IMR-90 (cell line): ENCODE results near the gene NEK2. TPM values are rescaled to one million over a fixed set of nuclear protein-coding genes. Genes with fewer than 3 reads are reported as not detected.
A peak's percentile ranks its signal among the peaks of the same experiment; 100 is the strongest.

Experiments
- ATAC-seq: fragments of 200-7000 bp; cut with Tn5 transposase; 2 replicates; pipeline ENCODE4 v1.9.1; 2020; ENCODE audit warnings: low read depth, mild to moderate bottlenecking, moderate library complexity
- BruUV-seq: library from RNA; stranded (reverse); fragments of 400-500 nt; replicated peaks from 2 replicates; lab custom pipeline; 2021; lab: Mats Ljungman, UMichigan
- CTCF ChIA-PET: fragments of 300-600 bp; formaldehyde crosslinking; extraction: SDS; loops from one replicate; lab custom pipeline; 2021; ENCODE audit warnings: antibody characterized with exemption; lab: Yijun Ruan, JAX
- POLR2A ChIA-PET: fragments of 300-600 bp; sonication (Branson Sonifier 250); formaldehyde crosslinking; loops from one replicate; lab custom pipeline; 2022; ENCODE audit warnings: antibody characterized with exemption; ENCODE audit not compliant: unreplicated experiment; lab: Charles Lee
- DNase-seq: peaks from one replicate; pipeline ENCODE4 v3.0.0; 2013
- H2AFZ ChIP-seq: replicated peaks from 2 replicates; pipeline ENCODE3; 2013; ENCODE audit warnings: low read length, mild to moderate bottlenecking; ENCODE audit not compliant: poor library complexity
- H2AK5ac ChIP-seq: 2 replicates; pipeline ENCODE4 v1.6.1; 2013; ENCODE audit warnings: low read depth, low read length, inconsistent platforms
- H2AK9ac ChIP-seq: replicated peaks from 2 replicates; pipeline ENCODE3; 2013; ENCODE audit warnings: mild to moderate bottlenecking, low read depth, low read length, moderate library complexity; ENCODE audit not compliant: poor library complexity
- H2BK120ac ChIP-seq: 2 replicates; pipeline ENCODE4 v1.6.1; 2013; ENCODE audit warnings: low read depth, low read length, inconsistent platforms
- H2BK15ac ChIP-seq: 3 replicates; pipeline ENCODE4 v1.6.1; 2013; ENCODE audit warnings: low read depth, low read length, inconsistent platforms
- H2BK20ac ChIP-seq: 2 replicates; pipeline ENCODE4 v1.6.1; 2013; ENCODE audit warnings: low read depth, mild to moderate bottlenecking, inconsistent platforms, low read length, moderate library complexity
- H2BK5ac ChIP-seq: 2 replicates; pipeline ENCODE4 v1.6.1; 2013; ENCODE audit warnings: mild to moderate bottlenecking, low read depth, low read length, inconsistent platforms; ENCODE audit not compliant: poor library complexity, severe bottlenecking
- H3K14ac ChIP-seq: replicated peaks from 2 replicates; pipeline ENCODE4 v1.6.1; 2013; ENCODE audit warnings: low read depth, low read length, inconsistent platforms
- H3K18ac ChIP-seq: 2 replicates; pipeline ENCODE4 v1.6.1; 2013; ENCODE audit warnings: low read depth, low read length, control low read depth
- H3K23ac ChIP-seq: 2 replicates; pipeline ENCODE4 v1.6.1; 2013; ENCODE audit warnings: low read depth, low read length, inconsistent platforms
- H3K27ac ChIP-seq: 2 replicates; pipeline ENCODE4 v1.5.1; 2013; ENCODE audit warnings: mild to moderate bottlenecking, control low read depth, low read length; ENCODE audit not compliant: insufficient read depth
- H3K27me3 ChIP-seq: 2 replicates; pipeline ENCODE4 v1.6.1; 2013; ENCODE audit warnings: low read length; ENCODE audit not compliant: control insufficient read depth, insufficient read depth
- H3K36me3 ChIP-seq: 2 replicates; pipeline ENCODE4 v1.6.1; 2013; ENCODE audit warnings: low read length, mixed read lengths; ENCODE audit not compliant: control insufficient read depth, insufficient read depth
- H3K4ac ChIP-seq: 2 replicates; pipeline ENCODE4 v1.6.1; 2013; ENCODE audit warnings: low read depth, low read length, inconsistent platforms
- H3K4me1 ChIP-seq: 2 replicates; pipeline ENCODE4 v1.6.1; 2013; ENCODE audit warnings: low read length, mixed read lengths; ENCODE audit not compliant: control insufficient read depth, insufficient read depth
- H3K4me2 ChIP-seq: 2 replicates; pipeline ENCODE4 v1.6.1; 2013; ENCODE audit warnings: low read depth, mild to moderate bottlenecking, control low read depth, low read length, moderate library complexity
- H3K4me3 ChIP-seq: 2 replicates; pipeline ENCODE4 v1.5.1; 2013; ENCODE audit warnings: low read depth, mild to moderate bottlenecking, control low read depth, low read length, moderate library complexity; ENCODE audit not compliant: insufficient read depth
- H3K56ac ChIP-seq: 2 replicates; pipeline ENCODE4 v1.6.1; 2013; ENCODE audit warnings: low read length, inconsistent platforms; ENCODE audit not compliant: insufficient read depth; ENCODE audit errors: extremely low read depth
- H3K79me1 ChIP-seq, 2 experiments: 2 replicates each; pipeline ENCODE4 v1.6.1; 2013; ENCODE audit warnings: low read length in 2 of 2, inconsistent platforms in 1 of 2, low read depth in 1 of 2
- H3K9ac ChIP-seq: 2 replicates; pipeline ENCODE4 v1.6.1; 2013; ENCODE audit warnings: low read depth, low read length, control low read depth
- H3K9me1 ChIP-seq: 2 replicates; pipeline ENCODE4 v1.6.1; 2013; ENCODE audit warnings: low read length, inconsistent platforms; ENCODE audit not compliant: insufficient read depth
- H3K9me3 ChIP-seq: 2 replicates; pipeline ENCODE4 v1.6.1; 2013; ENCODE audit warnings: low read length; ENCODE audit not compliant: control insufficient read depth, insufficient read depth
- H4K20me1 ChIP-seq: 2 replicates; pipeline ENCODE4 v1.6.1; 2013; ENCODE audit warnings: low read length, inconsistent platforms; ENCODE audit not compliant: insufficient read depth
- H4K5ac ChIP-seq: 2 replicates; pipeline ENCODE4 v1.6.1; 2013; ENCODE audit warnings: mild to moderate bottlenecking, low read depth, low read length, control low read depth
- H4K8ac ChIP-seq, 2 experiments: 2 replicates each; pipeline ENCODE4 v1.6.1; 2013; ENCODE audit warnings: low read depth in 2 of 2, low read length in 2 of 2, control low read depth in 1 of 2, inconsistent platforms in 1 of 2
- H4K91ac ChIP-seq: 2 replicates; pipeline ENCODE4 v1.6.1; 2013; ENCODE audit warnings: low read depth, low read length, inconsistent platforms; ENCODE audit not compliant: insufficient read depth
- BHLHE40 ChIP-seq: fragments of 150-350 bp; IDR thresholded peaks from 2 replicates; pipeline ENCODE4 v1.6.1; 2016; ENCODE audit warnings: mild to moderate bottlenecking, low read depth, low read length
- CEBPB ChIP-seq: IDR thresholded peaks from 2 replicates; pipeline ENCODE4 v1.6.1; 2012; ENCODE audit warnings: low read depth, low read length, improper control_type of control experiment
- CHD1 ChIP-seq: IDR thresholded peaks from 2 replicates; pipeline ENCODE4 v1.6.1; 2012; ENCODE audit warnings: low read depth, low read length, improper control_type of control experiment
- CTCF ChIP-seq: conservative IDR thresholded peaks from 2 replicates; pipeline ENCODE4 v1.5.1; 2012; ENCODE audit warnings: mild to moderate bottlenecking, low read depth, low read length, improper control_type of control experiment
- ELK1 ChIP-seq: fragments of 150-350 bp; IDR thresholded peaks from 2 replicates; pipeline ENCODE4 v1.6.1; 2016; ENCODE audit warnings: low read depth, mild to moderate bottlenecking, low read length, moderate library complexity, borderline replicate concordance
- FOS ChIP-seq: fragments of 150-350 bp; IDR thresholded peaks from 2 replicates; pipeline ENCODE4 v1.6.1; 2016; ENCODE audit warnings: low read depth, low read length
- MAFK ChIP-seq: IDR thresholded peaks from 2 replicates; pipeline ENCODE4 v1.6.1; 2012; ENCODE audit warnings: low read depth, low read length, improper control_type of control experiment
- MAZ ChIP-seq: IDR thresholded peaks from 2 replicates; pipeline ENCODE4 v1.6.1; 2012; ENCODE audit warnings: low read depth, mild to moderate bottlenecking, low read length, improper control_type of control experiment, moderate library complexity, borderline replicate concordance
- MXI1 ChIP-seq: IDR thresholded peaks from 2 replicates; pipeline ENCODE4 v1.6.1; 2012; ENCODE audit warnings: low read depth, mild to moderate bottlenecking, low read length, moderate library complexity, borderline replicate concordance
- NFE2L2 ChIP-seq: fragments of 150-350 bp; IDR thresholded peaks from 2 replicates; pipeline ENCODE4 v1.6.1; 2016; ENCODE audit warnings: low read depth, mild to moderate bottlenecking, low read length
- RAD21 ChIP-seq: IDR thresholded peaks from 2 replicates; pipeline ENCODE4 v1.6.1; 2012; ENCODE audit warnings: low read length, improper control_type of control experiment
- RCOR1 ChIP-seq: IDR thresholded peaks from 2 replicates; pipeline ENCODE4 v1.6.1; 2012; ENCODE audit warnings: mild to moderate bottlenecking, low read length, improper control_type of control experiment; ENCODE audit not compliant: insufficient replicate concordance
- RFX5 ChIP-seq: IDR thresholded peaks from 2 replicates; pipeline ENCODE4 v1.8.0; 2012; ENCODE audit warnings: low read depth, mild to moderate bottlenecking, low read length, moderate library complexity
- SMC3 ChIP-seq: fragments of 150-350 bp; IDR thresholded peaks from 2 replicates; pipeline ENCODE4 v1.6.1; 2016; ENCODE audit warnings: low read depth, mild to moderate bottlenecking, antibody characterized with exemption, low read length, moderate library complexity
- USF2 ChIP-seq: fragments of 150-350 bp; IDR thresholded peaks from 2 replicates; pipeline ENCODE4 v1.6.1; 2017; ENCODE audit warnings: mild to moderate bottlenecking, antibody characterized with exemption, low read length, low read depth
- whole genome bisulfite sequencing, 2 experiments: methylation state at CpG; one replicate each; pipeline versions ENCODE4 v1.1.5 to v1.1.7; 2013; ENCODE audit warnings: missing lambda C conversion rate in 2 of 2; ENCODE audit not compliant: insufficient read length in 1 of 2; ENCODE audit errors: extremely low coverage in 2 of 2; 5-methylcytosine and 5-hydroxymethylcytosine counted together
- dilution Hi-C: fragments of 300-500 bp; cut with HindIII; formaldehyde crosslinking; loops from one replicate; pipeline ENCODE4 v1.14.3; 2018; ENCODE audit warnings: low sequenced_read_pairs; ENCODE audit not compliant: unreplicated experiment
- in situ Hi-C: fragments of 300-500 bp; cut with MboI; formaldehyde crosslinking; loops from 3 replicates; pipeline ENCODE4 v1.14.3; 2019; ENCODE audit warnings: low sequenced_read_pairs, inconsistent platforms, mixed read lengths
- intact Hi-C: fragments of 100-400 bp; cut with micrococcal nuclease; formaldehyde crosslinking; loops from 2 replicates; pipeline ENCODE4 v1.10.0; 2022
- polyA plus RNA-seq, 3 experiments: library from polyadenylated mRNA; depleted of rRNA; stranded (reverse); fragments of >200 nt; gene quantifications; 2 replicates each; pipeline ENCODE4 v1.2.3, GENCODE V29; 2012; ENCODE audit warnings: low replicate concordance in 1 of 3
- total RNA-seq: library from RNA; depleted of rRNA; stranded (reverse); fragments of >200 nt; gene quantifications from 2 replicates; pipeline ENCODE4 v1.2.3, GENCODE V29; 2012

NEK2 gene
- total and polyA plus RNA-seq, 2 of the 4 experiments (the other 2 are of a cell fraction): 9.9 to 26.0 TPM

GRCh38 chr1:211620097-211620496, 55.3 kb downstream of the NEK2 start:
- Histone ChIP-seq H3K9me1 (peaks cover 5% of the 10 kb centered on the region; the same call in 1 of the 2 replicates), H4K20me1 (no peaks in the 10 kb centered on the region), H2BK15ac (no peak overlapping the region; the same call in 2 of the 3 replicates), H3K4ac (no peak overlapping the region), H3K9me3 (no peaks in the 10 kb centered on the region), H3K27ac (no peak overlapping the region), H4K5ac (no peak overlapping the region), H3K4me2 (no peak overlapping the region), H3K23ac (no peak overlapping the region), H3K18ac (no peak overlapping the region), H2BK20ac (no peak overlapping the region), H3K36me3 (no peaks in the 10 kb centered on the region), H4K91ac (no peak overlapping the region), H2AFZ (no peak overlapping the region), H3K27me3 (no peaks in the 10 kb centered on the region), H3K14ac (no peak overlapping the region), H2BK5ac (no peak overlapping the region), H2AK5ac (no peak overlapping the region), H3K79me1 (no peaks in the 10 kb centered on the region), H2BK120ac (no peak overlapping the region), H3K9ac (no peak overlapping the region), H3K4me3 (no peak overlapping the region), H2AK9ac (peak overlapping the region; percentile 3), H3K56ac (no peak overlapping the region), H3K4me1 (peaks cover 3% of the 10 kb centered on the region; the same call in 1 of the 2 replicates), H4K8ac (no peak overlapping the region)
- POLR2A ChIA-PET: no interaction called here
- TF ChIP-seq USF2 (no peak), ELK1 (no peak), CEBPB (no peak), CHD1 (no peak), SMC3 (no peak), MAFK (no peak), BHLHE40 (no peak), CTCF (no peak), MAZ (no peak), NFE2L2 (no peak), RAD21 (no peak), MXI1 (no peak), FOS (no peak), RCOR1 (no peak), RFX5 (no peak)
- in situ Hi-C loops: no loop called here
- dilution Hi-C loops: no loop called here
- BruUV-seq: no TSS peak
- no peak for DNase-seq
- ATAC-seq: no peak
- WGBS, 2 experiments: 90% methylated on average over 2 of the region's 5 CpGs; no CpG with 5 or more reads in 1 of the 2 experiments
- CTCF ChIA-PET: no interaction called here
- intact Hi-C loops: no loop called here
